Muscle of arm (tissue), 12 donors: ENCODE results near the gene ARAP1. TPM values are rescaled to one million over a fixed set of nuclear protein-coding genes. Genes with fewer than 3 reads are reported as not detected.

Experiments
- DNase-seq: peaks from one replicate; pipeline ENCODE4 v3.0.0-alpha.2; 2013
- polyA plus RNA-seq, 12 donors: library from polyadenylated mRNA; unstranded; fragments of 120-200 nt; gene quantifications; one replicate each; pipeline ENCODE4 v1.2.1, GENCODE V29; 2013; ENCODE audit not compliant: insufficient read length in 12 of 12

ARAP1 gene
- polyA plus RNA-seq, 12 donors = 44.2 to 72.1 (median 55.5) TPM; not detected in 1

DNA sequence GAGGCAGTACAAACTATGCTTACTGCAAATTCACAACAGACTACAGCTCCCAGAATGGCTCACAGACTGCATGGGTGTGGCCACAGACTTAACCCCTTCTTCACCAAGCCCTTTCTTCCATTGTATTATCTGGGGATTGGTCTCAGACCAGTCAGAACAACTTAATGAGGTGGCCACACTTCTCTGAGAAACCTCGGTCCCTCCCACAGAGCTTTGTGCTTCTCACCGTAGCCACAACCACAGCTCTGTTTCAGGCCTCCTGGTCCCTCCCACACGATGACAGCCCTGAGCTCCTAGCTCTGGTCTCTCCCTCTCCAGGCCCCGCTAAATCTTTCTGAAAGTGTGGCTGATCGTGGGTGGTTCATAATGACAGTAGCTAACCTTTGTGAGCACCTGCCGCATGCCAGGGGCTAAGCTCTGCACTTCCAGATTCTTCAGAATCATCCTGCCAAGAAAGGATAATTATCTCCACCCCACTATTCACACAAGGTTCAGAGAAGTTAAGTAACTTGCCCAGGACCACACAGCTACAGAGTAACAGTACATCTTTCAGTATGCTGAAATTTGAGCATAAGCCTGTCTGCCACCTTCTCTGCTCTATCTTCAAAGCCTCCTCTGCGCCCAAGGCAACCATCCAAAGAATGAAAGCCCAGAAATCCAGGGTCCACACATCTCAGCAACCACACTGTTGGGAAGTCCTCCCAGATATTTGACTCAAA is 83.4 kb downstream of the ARAP1 start:
- DNase-seq = no peak

DNA sequence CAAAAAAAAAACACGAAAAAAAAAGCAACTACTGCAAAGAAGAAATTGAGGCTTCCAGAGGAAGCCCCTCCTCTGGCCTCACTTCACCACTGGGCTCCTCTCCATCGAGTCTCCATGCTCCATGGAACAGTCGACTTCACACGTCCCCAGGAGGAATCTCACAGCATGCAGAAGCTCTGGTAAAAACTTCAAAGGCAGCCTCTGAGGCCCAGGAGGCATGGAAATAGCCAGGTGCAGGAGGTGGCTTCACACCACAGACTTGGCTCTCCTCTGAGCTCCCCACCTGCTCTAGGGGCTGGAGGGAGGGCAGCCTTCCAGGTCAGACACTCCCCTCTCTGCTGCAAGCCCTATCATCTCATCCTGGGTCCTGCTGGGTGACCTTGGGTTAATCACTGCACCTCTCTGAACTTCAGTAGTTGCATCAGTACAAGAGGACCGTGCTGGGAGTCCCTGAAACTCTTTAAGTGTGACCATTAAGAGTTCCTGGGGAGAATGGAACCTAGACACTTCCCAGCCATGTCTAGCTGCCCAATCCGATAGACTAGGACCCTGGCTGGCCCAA is 86.2 kb downstream of the ARAP1 start:
- DNase-seq = no peak

DNA sequence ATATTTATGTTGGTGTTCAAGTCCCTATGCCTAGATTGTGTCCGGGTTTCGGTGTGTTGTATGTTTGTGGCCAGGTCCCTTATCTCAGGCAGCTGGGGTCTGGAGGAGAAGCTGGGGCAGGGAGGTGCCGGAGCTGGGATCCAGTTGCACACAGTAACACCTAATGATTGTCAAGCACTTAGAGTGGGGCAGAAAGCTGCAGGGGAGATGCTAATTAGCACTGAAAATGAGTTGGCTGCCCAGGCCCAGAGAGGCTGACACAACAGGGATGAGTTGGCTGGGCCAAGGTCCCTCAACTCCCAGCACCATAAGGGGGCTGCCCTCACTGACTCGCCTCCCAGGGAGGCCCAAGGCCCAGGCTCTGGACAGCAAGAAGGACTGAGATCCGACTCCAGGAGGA is 90.2 kb downstream of the ARAP1 start:
- no peak for DNase-seq

DNA sequence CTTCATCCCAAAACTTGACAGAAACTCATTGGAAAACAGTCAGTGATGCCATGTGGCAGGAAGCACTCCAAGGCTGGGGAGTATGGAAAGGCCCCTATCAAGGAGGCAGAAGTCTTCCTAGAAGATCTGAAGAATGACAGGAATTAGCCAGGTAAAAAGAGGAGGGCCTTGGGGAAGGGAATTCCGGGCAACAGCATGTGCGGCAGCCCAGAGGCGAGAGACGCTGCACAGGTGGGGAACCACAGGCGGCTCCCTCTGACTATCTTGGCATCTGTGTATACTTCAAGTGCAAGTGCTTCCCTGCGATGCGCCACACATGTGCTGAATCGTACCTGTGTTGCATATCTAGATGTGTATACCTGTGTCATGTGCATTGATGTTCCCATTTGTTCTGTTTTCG is 90.7 kb downstream of the ARAP1 start:
- DNase-seq = no peak

DNA sequence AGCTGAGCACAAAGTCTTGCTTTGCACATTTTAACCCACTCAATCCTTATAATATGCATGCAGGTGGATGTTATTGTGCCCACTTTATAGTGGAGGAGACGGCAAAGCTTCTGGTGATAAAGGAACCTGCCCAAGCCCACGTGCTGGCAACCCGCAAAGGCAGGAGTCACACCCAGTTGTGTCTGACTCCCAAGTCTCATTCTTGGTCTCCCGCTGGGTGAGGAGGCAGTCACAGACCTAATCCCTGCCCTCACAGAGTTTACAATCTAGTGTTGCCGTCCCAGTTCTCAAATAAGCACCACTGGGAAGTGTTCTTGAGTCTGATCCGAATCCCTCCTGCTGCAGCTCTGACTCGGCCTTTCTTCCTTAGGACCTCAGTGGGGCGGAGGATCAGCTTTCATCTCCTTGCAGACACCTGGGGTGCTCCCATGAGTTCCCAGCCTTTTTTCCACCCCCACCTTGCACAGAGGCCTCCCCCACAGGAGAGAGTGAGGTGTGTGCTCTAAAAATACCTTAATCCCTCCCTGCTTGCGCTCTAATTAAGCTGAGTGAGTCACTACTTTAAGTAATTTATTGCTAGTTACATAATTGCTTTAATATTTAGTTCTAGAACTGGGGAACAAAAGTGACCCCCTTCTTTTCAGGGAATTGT is 93.1 kb downstream of the ARAP1 start:
- DNase-seq = no peak

DNA sequence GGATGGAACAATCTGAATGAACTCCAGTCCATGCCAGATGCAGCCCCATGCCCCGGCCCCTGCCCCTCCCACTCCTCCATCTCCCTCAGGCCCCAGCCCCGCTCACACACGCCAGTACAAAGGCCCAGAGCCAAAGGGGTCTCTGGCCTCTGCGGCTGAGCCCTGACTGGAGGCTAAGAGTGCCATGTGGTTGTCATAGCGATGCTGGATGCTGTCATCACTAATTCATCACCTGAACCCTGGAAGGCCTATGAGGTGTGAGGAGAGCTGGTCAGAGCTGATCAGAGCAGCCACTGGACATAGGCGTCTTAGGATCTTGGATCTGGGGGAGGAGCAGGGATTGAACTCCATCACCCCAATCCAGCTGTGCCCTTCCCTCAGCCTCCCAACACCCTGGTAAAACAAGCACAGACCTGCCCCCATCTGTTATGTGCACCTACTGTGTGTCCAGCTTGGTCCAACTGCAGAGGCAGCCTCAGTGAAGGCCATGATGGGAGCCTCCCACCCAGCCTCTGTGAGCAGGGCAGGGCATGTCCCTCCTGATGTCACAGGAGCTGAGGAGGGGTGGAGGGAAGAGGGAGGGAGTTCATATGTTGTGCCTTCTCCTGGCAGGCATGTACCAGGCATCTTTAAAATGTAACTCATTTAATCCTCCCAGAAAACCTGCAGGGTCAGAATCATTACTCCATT is 94.7 kb downstream of the ARAP1 start:
- no peak for DNase-seq

DNA sequence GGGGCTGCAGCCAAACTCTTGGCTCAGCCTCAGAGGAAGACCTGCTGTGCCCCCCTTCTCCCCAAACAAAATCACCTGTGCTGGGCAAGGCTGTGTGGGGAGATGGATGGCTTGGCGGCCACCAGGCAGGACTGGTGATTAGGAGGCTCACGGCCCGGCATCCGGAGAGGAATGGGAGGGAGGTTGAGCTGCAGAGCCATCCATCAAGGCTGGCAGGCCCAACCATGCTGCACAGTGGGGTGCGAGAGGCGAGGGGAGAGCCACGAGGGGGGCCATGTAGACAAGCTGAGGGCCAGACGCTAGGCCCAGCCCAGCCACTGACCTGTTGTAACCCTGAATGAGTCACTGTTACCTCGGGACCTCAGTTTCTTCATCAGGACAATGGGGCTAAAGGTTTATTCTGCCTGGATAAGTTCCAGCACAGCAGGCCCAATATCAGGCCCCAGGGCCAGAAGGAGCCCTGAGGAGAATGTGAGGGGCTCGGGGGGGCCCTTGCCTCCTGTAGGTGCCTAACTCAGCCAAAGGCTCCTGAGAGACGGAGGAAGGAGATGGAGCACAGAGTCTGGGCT is 96.2 kb downstream of the ARAP1 start:
- no peak for DNase-seq

DNA sequence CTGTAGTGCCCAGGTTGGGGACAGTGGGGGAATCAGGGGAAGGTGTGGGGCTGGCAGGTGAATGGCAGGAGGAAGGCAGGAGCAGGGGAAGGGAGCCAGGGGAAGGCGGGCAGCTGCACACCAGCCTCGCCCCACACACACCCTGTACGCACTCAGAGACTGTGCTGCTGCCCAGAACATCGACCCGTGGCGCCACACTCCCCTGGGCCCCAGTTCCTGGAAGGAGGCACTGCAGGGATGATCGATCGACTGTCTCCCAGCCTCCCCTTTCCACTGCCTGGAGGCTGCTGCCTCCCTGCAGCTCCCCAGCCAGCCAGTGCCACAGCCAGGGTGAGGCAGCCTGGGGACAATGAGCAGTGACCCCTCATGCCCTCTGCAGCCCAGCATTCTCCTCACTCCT is 97.2 kb downstream of the ARAP1 start:
- no peak for DNase-seq

DNA sequence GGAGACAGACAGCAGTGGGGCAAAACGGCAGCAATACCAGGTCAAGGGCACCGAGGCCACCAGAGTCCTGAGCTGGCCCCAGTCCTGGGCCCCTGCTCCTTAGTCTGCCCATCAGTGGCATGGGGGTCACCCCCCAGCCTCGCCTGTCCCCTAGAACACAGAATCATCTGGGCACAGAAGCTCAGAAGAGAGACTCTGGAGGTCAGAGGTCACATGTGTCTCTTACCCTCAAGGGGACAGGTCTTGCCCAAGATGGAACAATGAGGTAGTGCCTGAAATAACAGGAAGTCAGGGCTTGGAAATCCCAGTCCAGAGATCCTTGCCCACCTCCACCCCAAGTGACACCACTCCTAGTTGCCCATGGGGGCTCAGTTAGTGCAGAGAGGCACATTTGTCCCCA is 98.6 kb downstream of the ARAP1 start:
- DNase-seq = no peak

DNA sequence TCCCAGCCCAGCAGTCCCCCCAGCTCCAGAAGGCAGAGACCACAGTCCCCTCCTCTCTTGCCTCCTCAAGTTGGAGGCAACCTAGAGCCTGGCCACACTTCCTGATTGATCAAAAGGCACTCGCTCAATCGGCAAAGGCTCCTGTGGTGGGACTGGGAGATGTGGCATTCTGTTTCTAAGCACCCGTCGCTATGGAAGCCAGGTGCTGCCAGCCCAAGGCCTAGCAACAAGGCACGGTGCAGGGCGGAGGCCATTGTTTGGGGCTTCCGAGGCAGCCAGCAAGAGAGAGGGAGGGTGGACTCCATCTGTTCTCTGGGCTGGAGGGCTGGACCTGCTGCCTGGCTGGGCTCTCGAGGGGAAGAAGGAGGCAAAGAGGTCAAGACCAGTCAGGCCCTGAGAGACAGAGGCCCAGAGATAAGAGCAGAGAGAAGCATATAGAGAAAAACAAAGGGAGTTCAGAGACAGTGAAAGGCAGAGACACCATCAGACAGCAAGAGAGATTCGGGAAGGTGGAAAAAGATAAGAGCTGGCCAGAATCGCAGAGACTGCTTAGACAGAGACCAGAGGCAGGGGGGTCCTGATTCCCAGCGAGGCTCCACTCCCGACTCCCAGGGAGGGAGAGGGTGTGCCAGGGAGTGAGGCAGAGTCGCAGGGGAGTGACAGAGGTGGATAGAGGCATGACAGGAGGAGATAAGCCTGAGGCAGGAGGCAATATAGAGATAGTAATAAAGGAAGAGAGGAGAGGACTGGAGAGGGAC is 99.2 kb downstream of the ARAP1 start:
- DNase-seq = no peak

DNA sequence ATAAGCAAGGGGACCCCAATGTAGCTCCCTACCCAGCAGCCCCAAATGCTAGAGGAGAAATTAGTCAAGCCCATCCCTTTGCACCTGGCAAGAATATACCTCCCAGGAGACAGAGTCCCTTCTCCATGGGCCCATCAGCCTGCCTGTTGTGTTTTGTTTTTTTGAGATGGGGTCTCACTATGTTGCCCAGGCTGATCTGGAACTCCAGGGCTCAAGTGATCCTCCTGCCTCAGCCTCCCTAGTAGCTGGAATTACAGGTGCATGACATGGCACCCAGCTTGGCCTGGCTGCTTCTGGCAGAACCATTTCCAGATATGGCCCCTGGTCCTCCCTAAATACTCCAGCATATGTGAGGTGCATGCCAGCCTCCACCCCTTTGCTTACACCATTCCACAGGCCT is 100.1 kb downstream of the ARAP1 start:
- DNase-seq = no peak

DNA sequence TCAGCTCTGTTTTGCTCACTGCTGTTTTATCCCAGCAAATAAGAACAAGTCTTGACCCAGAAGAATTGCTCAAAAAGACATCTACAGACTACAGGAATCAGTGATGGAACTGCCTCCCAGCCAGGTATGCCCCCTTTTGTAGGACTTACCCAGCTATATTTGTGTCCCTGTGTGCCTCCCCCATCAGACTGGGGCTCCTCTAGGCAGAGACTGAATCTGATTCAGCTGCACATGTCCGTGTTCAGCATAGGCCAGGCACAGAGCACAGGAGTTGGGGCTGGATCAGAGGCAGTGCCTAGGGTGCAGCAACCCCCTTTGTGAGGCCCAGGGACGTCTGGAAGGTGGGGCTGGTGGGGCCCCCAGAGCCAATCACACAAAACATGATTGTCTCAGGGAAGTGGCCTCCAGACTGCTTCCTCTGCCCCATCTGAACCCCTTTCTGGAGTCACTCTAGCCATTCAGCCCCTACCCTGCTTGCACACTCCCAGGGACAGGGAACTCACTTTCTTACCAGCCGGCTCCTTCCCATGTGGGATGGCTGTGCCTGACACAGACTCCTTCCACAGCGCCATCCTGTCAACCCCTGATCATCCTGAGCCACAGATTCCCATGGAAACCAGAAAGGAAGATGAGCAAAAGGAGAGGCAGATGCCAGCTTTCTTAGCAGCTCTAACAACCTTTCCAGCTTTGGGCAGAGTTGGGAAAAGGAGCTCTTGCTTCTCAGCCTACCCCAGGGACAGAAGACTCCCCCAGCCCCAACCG is 102.8 kb downstream of the ARAP1 start:
- DNase-seq = no peak

DNA sequence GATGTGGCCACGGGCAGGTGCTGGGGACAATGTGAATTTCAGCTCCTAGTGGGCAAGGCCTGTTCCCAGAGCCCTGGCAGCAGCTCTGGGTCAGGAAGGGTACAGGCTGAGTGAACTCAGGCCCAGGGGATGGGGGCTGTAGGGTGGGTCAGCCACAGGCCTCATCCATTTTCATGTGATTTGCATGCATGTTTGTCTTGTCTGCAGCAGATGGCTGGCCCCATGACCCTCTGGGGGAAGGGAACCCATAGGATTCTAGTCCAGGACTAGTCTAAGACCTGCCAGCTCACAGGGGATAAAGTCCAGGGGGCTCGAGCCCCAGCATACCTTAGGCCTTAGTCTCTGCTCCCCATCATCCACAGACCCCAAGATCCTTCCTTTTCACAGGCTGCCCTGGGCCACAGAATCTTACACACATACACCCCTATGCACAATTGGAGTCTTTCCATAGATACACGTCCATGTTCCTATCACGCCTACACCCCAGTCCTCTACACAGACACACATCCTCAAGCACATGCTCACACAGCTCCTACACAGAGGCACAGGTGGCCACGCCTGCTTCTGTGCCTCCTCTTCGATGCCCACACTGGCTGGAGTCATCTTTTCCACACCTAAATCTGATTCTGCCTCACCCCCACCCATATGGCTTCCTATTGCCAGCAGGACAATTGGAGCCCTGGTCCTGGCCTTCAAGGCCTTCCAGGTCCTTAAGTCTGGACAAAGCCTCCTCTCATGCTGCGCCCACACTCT is 103.6 kb downstream of the ARAP1 start:
- no peak for DNase-seq

DNA sequence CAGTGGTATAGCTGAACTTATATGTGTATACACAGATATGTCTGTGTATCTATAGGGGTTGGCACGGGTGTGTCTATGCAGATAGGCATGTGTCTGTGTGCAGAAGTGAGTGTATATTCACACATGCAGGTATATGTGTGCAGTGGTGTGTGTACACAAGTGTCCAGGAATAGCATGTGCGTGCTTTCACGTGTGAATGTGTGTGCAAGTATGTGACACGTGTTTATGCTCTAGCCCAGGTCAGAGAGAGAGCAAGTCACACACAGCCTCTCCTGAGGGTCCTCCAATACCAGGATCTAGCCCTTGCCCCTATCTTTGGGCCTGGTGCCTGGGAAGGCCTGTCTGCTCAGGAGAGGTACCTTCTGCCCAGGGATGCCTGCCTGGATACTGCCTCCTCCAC is 104.3 kb downstream of the ARAP1 start:
- DNase-seq = no peak

DNA sequence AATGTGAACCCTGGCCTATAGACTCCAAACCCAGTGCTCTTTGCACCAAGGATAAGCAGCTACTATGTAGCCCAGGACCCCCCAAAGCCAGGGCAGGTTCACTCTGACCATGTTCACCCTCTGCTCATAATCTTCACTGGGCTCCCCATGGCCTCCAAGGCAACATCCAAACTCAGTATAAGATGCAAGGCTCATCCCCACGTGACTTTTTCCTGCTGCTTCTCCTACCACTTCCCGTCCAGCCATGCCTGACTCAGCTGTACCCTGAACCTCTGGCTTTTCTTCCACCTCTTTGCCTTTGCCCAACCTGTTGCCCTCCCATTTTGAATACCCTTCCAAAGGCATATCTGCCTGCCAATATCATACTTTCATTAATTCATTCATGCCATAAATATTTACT is 105.7 kb downstream of the ARAP1 start:
- DNase-seq = no peak

DNA sequence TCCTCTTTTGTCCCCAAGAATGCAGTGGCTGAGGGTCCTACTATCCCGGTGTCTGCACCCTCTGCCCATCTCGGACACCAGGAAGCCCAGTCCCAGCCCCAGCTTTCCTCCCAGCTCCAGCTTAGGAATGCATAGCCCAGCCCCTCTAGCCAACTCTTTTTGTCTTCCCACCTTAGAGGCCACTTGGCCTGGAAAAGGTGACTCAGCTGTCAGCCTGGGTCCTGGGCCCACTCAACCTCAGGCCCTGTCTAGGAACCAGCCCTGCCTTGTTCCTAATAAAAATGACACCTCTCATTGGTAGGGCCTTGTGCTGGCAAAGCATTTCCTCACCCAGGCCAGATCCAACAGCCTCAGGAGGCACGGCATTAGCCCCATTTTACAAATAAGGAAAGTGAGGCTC is 106.2 kb downstream of the ARAP1 start:
- DNase-seq = no peak

DNA sequence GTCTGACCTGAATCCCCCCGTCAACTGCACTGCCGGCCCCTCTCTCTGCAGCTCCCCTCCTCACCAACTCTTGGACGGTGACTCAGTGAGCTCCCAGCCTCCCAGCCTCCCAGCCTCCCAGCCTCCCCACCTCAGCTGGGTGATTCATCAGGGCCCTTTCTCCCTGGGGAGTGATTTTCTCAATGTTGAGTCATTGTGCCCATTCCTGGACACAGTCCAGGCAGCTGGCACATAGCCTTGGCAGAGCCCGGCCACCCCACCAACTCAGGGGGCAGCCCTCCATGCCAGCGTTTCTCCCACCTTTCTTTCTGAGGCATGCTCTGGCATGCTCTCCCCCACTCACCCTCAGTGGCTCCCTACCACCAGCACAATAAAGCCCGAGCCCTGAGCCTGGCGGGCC is 108.7 kb downstream of the ARAP1 start:
- DNase-seq = no peak

DNA sequence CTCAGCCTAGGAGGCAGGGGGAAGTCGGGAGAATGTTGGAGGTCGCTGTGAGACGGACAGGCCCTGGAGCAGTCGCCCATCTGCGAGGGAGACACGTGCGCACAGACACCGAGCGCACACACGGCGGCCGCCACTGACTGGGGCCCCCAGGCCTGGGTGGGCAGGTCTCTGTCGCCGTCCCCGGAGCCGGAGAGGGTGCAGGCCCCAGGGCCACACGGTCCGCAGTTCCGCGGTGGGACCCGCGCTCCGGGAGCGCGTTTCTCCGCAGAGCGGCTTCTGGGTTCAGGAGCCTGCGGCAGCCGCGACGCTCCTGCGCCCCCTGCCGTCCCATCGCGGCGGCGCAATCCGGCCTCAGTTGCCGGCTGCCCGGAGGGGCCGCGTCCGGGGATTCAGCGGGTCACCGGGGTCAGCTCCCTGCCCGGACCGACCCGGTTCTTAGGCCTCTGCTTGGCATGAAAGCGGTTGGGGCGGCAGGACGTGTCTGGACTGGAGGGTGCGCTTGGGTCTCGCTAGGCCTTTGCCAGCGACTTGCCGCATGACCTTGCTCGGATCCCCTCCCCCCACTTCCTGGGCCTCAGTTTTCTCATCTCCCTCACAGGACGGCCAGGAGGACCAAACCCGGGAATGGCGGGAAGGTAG is 109.2 kb downstream of the ARAP1 start:
- DNase-seq = peak; percentile 58

DNA sequence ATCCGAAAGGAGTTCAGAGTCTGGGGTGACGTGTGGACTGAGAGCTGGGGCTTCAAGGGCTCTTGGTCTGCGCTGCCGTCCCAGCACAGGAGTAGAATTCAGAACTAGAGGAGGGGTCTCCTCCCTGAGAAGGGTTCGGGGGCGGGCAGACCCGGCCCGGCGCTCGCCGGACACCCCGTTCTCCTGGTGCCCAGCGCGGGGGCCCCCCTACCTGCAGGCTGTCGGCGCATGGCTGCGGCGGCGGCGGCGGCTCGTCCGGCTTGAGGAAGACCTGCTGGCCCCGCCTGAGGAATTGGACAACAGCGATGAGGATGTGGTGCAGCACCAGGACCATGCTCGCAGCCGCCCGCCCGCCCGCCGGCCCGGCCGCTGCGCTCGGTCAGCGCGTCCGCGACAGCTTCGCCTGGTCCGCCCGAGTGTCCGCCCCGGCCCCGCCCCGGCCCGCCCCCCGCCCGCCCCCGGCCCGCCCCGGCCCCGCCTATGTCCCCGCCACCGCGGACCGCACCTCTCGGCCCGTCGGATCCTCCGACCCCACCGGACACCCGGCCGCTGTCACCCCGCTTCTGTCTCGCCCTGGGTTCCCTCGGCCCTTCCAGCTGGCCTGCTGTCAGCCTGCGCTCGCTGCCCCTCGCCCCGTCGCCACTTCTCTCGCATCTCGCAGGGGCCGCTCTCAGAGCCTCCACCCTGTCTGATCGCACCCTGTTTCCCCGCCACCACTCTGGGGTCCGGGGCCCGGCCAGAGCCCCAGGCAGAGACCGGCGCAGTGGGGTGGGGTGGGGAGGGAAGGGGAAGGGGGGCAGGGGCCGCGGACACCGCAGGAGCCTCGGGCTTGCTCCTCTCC is 109.9 kb downstream of the ARAP1 start:
- no peak for DNase-seq
